ENCODE results near the gene CACNA1C. TPM values are rescaled to one million over a fixed set of nuclear protein-coding genes. Genes with fewer than 3 reads are reported as not detected.

Gene CACNA1C
- total RNA-seq, 6 donors from 2014 or later = 5.2 to 45.1 (median 8.8) TPM

GRCh38 chr12:2142068-2142467 is 89.3 kb downstream of the CACNA1C start:
- Histone ChIP-seq H3K4me3 (no peak overlapping the region), H3K36me3 (no peaks in the 10 kb centered on the region), H3K9me3 (no peaks in the 10 kb centered on the region), H3K27ac (no peak overlapping the region), H3K27me3 (no peaks in the 10 kb centered on the region), H3K4me1 (peaks cover 0 to 3% (median 0%) of the 10 kb centered on the region in 4 donors)
- WGBS, 2 donors = 87 to 88% methylated on average over 7 to 10 of the region's 10 CpGs
- TF ChIP-seq POLR2AphosphoS5 (IDR thresholded peaks at IDR 0.05) = no peak
- TF ChIP-seq EP300 (IDR thresholded peaks at IDR 0.05) = no peak
- TF ChIP-seq CTCF (IDR thresholded peaks at IDR 0.05) = no peak
- no peak for TF ChIP-seq POLR2A (IDR thresholded peaks at IDR 0.05)
- DNase-seq (no peak), ATAC-seq (ENCODE audit: low FRiP score in 2 of 2) (no peak)

- no peak overlapping the region for H3K4me3 ChIP-seq
- no peaks in the 10 kb centered on the region for H3K9me3 ChIP-seq
- no peak overlapping the region for H3K27ac ChIP-seq
- 69 to 84% methylated on average over 1 of the region's 1 CpG for WGBS, 2 donors
- TF ChIP-seq CTCF (IDR thresholded peaks at IDR 0.05) = no peak
- no peak for TF ChIP-seq POLR2AphosphoS5 (IDR thresholded peaks at IDR 0.05)
- TF ChIP-seq EP300 (IDR thresholded peaks at IDR 0.05) = no peak
- TF ChIP-seq POLR2A (IDR thresholded peaks at IDR 0.05) = no peak
- no peaks in the 10 kb centered on the region for H3K36me3 ChIP-seq
- no peaks in the 10 kb centered on the region for H3K4me1 ChIP-seq
- no peaks in the 10 kb centered on the region for H3K27me3 ChIP-seq
- no peak for ATAC-seq (ENCODE audit: low FRiP score in 2 of 2)
- DNase-seq = no peak
Measured at GRCh38 chr12:2144951-2145350, 92.2 kb downstream of the CACNA1C start.

GRCh38 chr12:2145433-2145998 is 92.7 kb downstream of the CACNA1C start:
- H3K9me3 ChIP-seq = no peaks in the 10 kb centered on the region
- TF ChIP-seq CTCF (IDR thresholded peaks at IDR 0.05) = no peak
- no peak for TF ChIP-seq POLR2A (IDR thresholded peaks at IDR 0.05)
- no peak for TF ChIP-seq POLR2AphosphoS5 (IDR thresholded peaks at IDR 0.05)
- no peak for TF ChIP-seq EP300 (IDR thresholded peaks at IDR 0.05)
- DNase-seq = no peak
- no peaks in the 10 kb centered on the region for H3K27me3 ChIP-seq
- H3K4me3 ChIP-seq = no peak overlapping the region
- H3K27ac ChIP-seq = no peak overlapping the region
- 65 to 72% methylated on average over 7 of the region's 7 CpGs for WGBS, 2 donors
- ATAC-seq (ENCODE audit: low FRiP score in 2 of 2) = no peak
- H3K4me1 ChIP-seq = no peaks in the 10 kb centered on the region
- no peaks in the 10 kb centered on the region for H3K36me3 ChIP-seq

- Histone ChIP-seq H3K27ac (no peak overlapping the region), H3K4me3 (no peak overlapping the region), H3K27me3 (no peaks in the 10 kb centered on the region), H3K4me1 (no peaks in the 10 kb centered on the region), H3K36me3 (no peaks in the 10 kb centered on the region), H3K9me3 (no peaks in the 10 kb centered on the region)
- no peak for ATAC-seq (ENCODE audit: low FRiP score in 2 of 2)
- no peak for DNase-seq
- TF ChIP-seq CTCF (IDR thresholded peaks at IDR 0.05) = no peak
- no peak for TF ChIP-seq POLR2A (IDR thresholded peaks at IDR 0.05)
- no peak for TF ChIP-seq POLR2AphosphoS5 (IDR thresholded peaks at IDR 0.05)
- no peak for TF ChIP-seq EP300 (IDR thresholded peaks at IDR 0.05)
- 83 to 85% methylated on average over 1 of the region's 1 CpG for WGBS, 2 donors
Measured at GRCh38 chr12:2147335-2147734, 94.5 kb downstream of the CACNA1C start.

- Histone ChIP-seq H3K4me1 (peaks cover 3 to 8% (median 6%) of the 10 kb centered on the region in 4 donors), H3K9me3 (no peaks in the 10 kb centered on the region), H3K36me3 (no peaks in the 10 kb centered on the region), H3K4me3 (no peak overlapping the region), H3K27ac (no peak overlapping the region), H3K27me3 (no peaks in the 10 kb centered on the region)
- 74 to 84% methylated on average over 3 of the region's 3 CpGs for WGBS, 2 donors
- DNase-seq (no peak), ATAC-seq (ENCODE audit: low FRiP score in 2 of 2) (no peak)
- TF ChIP-seq POLR2AphosphoS5 (IDR thresholded peaks at IDR 0.05) = no peak
- no peak for TF ChIP-seq POLR2A (IDR thresholded peaks at IDR 0.05)
- no peak for TF ChIP-seq EP300 (IDR thresholded peaks at IDR 0.05)
- no peak for TF ChIP-seq CTCF (IDR thresholded peaks at IDR 0.05)
Measured at GRCh38 chr12:2149091-2149490, 96.3 kb downstream of the CACNA1C start.

Measured in upper lobe of left lung (tissue), 6 donors.